ENCODE data around the gene LMO7. TPM values are rescaled to one million over a fixed set of nuclear protein-coding genes. Genes with fewer than 3 reads are reported as not detected.
A peak's percentile ranks its signal among the peaks of the same experiment; 100 is the strongest.

LMO7 gene
- total and polyA plus RNA-seq, 2 of the 13 experiments (the other 11 are each of a cell fraction or from before 2014, with no cell fraction given), result 34.0 to 121 TPM

DNA sequence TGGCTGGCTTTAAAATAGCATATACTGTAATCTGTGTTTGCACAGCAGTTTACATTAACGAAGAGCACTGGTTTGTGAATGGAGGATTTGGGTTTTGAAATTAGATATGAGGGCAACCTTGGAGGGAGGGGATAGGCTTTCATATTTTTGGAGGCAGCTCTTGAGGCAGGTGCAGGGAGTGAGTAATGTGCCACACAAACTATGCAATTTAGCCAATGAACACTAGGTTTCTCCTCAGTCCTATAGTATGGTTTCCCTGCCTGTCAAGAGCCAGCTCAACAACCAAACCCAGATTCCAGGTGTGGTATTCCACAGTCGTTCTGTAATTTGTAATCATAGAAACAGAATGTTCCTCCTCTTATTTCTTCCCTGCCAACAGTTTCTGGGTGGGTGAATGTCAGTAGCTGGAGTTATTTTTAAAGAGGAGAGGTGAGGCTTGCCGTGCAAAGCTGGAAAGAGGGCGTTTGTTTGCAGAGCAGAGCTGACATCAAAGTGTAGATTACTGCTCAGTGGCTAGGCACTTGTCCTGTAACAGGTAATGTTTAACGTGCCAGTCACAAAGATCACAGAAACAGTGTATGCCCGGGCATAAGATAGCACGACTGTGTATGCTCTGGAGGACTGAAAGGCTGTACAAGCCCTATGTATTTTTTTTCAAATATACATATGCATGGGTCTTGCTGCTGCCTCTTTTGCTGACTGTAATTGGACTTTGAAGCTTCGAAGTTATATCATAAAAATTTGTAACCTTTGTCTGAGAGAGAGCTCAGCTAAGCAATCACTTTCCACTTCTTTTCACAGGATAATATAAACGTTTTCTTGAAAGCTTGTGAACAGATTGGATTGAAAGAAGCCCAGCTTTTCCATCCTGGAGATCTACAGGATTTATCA lies 124.2 kb downstream of the LMO7 start (continued):
- TF ChIP-seq MAFG (CRISPR knock-in tag; IDR thresholded peaks at IDR 0.05), result no peak
- peak; percentile 91 for TF ChIP-seq GATAD2A (CRISPR knock-in tag; IDR thresholded peaks at IDR 0.05)
- no peak for TF ChIP-seq ZNF598 (CRISPR knock-in tag; IDR thresholded peaks at IDR 0.05; ENCODE audit: borderline replicate concordance)
- TF ChIP-seq ZNF552 (CRISPR knock-in tag; IDR thresholded peaks at IDR 0.05; ENCODE audit: borderline replicate concordance), result no peak
- no peak for TF ChIP-seq FUBP1 (CRISPR knock-in tag; IDR thresholded peaks at IDR 0.05; ENCODE audit: borderline replicate concordance)
- TF ChIP-seq MATR3 (CRISPR knock-in tag; IDR thresholded peaks at IDR 0.05), result no peak
- TF ChIP-seq, protein P1, sequence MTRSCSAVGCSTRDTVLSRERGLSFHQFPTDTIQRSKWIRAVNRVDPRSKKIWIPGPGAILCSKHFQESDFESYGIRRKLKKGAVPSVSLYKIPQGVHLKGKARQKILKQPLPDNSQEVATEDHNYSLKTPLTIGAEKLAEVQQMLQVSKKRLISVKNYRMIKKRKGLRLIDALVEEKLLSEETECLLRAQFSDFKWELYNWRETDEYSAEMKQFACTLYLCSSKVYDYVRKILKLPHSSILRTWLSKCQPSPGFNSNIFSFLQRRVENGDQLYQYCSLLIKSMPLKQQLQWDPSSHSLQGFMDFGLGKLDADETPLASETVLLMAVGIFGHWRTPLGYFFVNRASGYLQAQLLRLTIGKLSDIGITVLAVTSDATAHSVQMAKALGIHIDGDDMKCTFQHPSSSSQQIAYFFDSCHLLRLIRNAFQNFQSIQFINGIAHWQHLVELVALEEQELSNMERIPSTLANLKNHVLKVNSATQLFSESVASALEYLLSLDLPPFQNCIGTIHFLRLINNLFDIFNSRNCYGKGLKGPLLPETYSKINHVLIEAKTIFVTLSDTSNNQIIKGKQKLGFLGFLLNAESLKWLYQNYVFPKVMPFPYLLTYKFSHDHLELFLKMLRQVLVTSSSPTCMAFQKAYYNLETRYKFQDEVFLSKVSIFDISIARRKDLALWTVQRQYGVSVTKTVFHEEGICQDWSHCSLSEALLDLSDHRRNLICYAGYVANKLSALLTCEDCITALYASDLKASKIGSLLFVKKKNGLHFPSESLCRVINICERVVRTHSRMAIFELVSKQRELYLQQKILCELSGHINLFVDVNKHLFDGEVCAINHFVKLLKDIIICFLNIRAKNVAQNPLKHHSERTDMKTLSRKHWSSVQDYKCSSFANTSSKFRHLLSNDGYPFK (CRISPR knock-in tag; IDR thresholded peaks at IDR 0.05; ENCODE audit: borderline replicate concordance), result no peak
- TF ChIP-seq CREM (IDR thresholded peaks at IDR 0.05), result peak; percentile 82
- TF ChIP-seq CREM (CRISPR knock-in tag; IDR thresholded peaks at IDR 0.05), result no peak
- no peak for TF ChIP-seq ZFP82 (CRISPR knock-in tag; IDR thresholded peaks at IDR 0.05; ENCODE audit: borderline replicate concordance)
- TF ChIP-seq TP53 (CRISPR knock-in tag; conservative IDR thresholded peaks at IDR 0.05), result no peak
- TF ChIP-seq NFKB2 (CRISPR knock-in tag; IDR thresholded peaks at IDR 0.05; ENCODE audit: borderline replicate concordance), result no peak
- peak; percentile 84 for TF ChIP-seq ATF2 (CRISPR knock-in tag; IDR thresholded peaks at IDR 0.05)
- no peak for TF ChIP-seq REXO4 (CRISPR knock-in tag; IDR thresholded peaks at IDR 0.05; ENCODE audit: borderline replicate concordance)
- TF ChIP-seq TCF7L2 (IDR thresholded peaks at IDR 0.05; ENCODE audit: low read depth, low read length), result peak; percentile 73; the same call in 1 of the 2 replicates
- TF ChIP-seq ERF (CRISPR knock-in tag; IDR thresholded peaks at IDR 0.05), result peak; percentile 54; the same call in 1 of the 2 replicates
- no peak for TF ChIP-seq ZNF343 (CRISPR knock-in tag; IDR thresholded peaks at IDR 0.05)
- TF ChIP-seq RBM39 (IDR thresholded peaks at IDR 0.05; ENCODE audit: low read depth, low read length, poor library complexity, severe bottlenecking), result no peak
- TF ChIP-seq ZNF234 (CRISPR knock-in tag; conservative IDR thresholded peaks at IDR 0.05), result no peak
- TF ChIP-seq ATF7 (IDR thresholded peaks at IDR 0.05), result 0 out of 2 replicates have a peak, but pooled peaks have one; percentile 13
- TF ChIP-seq ATF7 (CRISPR knock-in tag; IDR thresholded peaks at IDR 0.05), result no peak
- TF ChIP-seq TBX2 (CRISPR knock-in tag; IDR thresholded peaks at IDR 0.05; ENCODE audit: borderline replicate concordance), result peak; percentile 92
- TF ChIP-seq TEAD3 (CRISPR knock-in tag; optimal IDR thresholded peaks at IDR 0.05; ENCODE audit: borderline replicate concordance), result peak; percentile 39
- peak; percentile 56 for TF ChIP-seq ELF3 (CRISPR knock-in tag; IDR thresholded peaks at IDR 0.05)
- no peak for TF ChIP-seq ZNF253 (CRISPR knock-in tag; IDR thresholded peaks at IDR 0.05; ENCODE audit: borderline replicate concordance)

Data from HepG2 (cell line).